SJSA1 (cell line): ENCODE data around the gene ABCC11. TPM values are rescaled to one million over a fixed set of nuclear protein-coding genes. Genes with fewer than 3 reads are reported as not detected.
"Not testable (repeated sequence)": the region's sequence is repeated elsewhere in the genome, so short reads cannot be mapped to it uniquely, and the experiment has no call there.

ENCODE experiments used
- DNase-seq, 2 experiments: peaks; one replicate each; pipeline ENCODE4 v3.0.0-alpha.2; 2015 to 2020; ENCODE audit warnings: low spot score in 2 of 2, low read depth in 1 of 2
- H3K27ac ChIP-seq: fragments of 250-450 bp; sonication (Bioruptor Pico); 2 replicates; pipeline ENCODE4 v1.5.1; 2020; ENCODE audit warnings: mild to moderate bottlenecking, moderate library complexity
- H3K27me3 ChIP-seq: fragments of 250-450 bp; sonication (Bioruptor Pico); replicated peaks from 2 replicates; pipeline ENCODE4 v1.5.1; 2020; ENCODE audit warnings: mild to moderate bottlenecking, moderate library complexity
- H3K36me3 ChIP-seq: fragments of 250-450 bp; sonication (Bioruptor Pico); 2 replicates; pipeline ENCODE4 v1.5.1; 2020; ENCODE audit warnings: mild to moderate bottlenecking
- H3K4me1 ChIP-seq: fragments of 250-450 bp; sonication (Bioruptor Pico); replicated peaks from 2 replicates; pipeline ENCODE4 v1.6.1; 2021; ENCODE audit warnings: mild to moderate bottlenecking
- H3K4me3 ChIP-seq: fragments of 250-450 bp; sonication (Bioruptor Pico); 2 replicates; pipeline ENCODE4 v1.5.1; 2020; ENCODE audit warnings: mild to moderate bottlenecking
- H3K9me3 ChIP-seq: fragments of 250-450 bp; sonication (Bioruptor Pico); replicated peaks from 2 replicates; pipeline ENCODE4 v1.5.1; 2020; ENCODE audit warnings: mild to moderate bottlenecking
- total RNA-seq: library from RNA; depleted of rRNA; stranded (reverse); fragments of >200 nt; shearing (Covaris generic); gene quantifications from 2 replicates; pipeline ENCODE4 v1.2.3, GENCODE V29; 2014

The ABCC11 gene
- total RNA-seq, 1 experiment from 2014 or later = not detected

DNA sequence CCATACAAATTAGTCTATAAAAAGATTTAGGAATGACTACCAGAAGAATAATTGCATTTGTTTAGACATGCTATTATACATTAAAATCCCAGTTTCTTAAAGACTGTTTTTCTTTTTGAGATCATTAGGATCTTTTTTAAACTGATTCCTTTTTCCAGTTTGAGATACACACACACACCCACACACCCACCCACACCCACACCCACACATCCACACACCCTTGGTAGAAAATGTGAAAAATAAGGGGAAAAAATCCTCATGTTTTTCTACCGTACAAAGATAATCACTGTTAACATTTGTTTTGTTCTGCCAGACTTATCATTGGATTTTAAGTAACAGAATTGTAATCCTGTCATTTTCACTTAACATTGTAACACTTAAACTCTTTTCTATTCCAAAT lies 27.1 kb upstream of the ABCC11 start:
- H3K4me3 ChIP-seq = no peak overlapping the region
- DNase-seq = no peak
- H3K36me3 ChIP-seq = peaks cover 41% of the 10 kb centered on the region
- no peaks in the 10 kb centered on the region for H3K9me3 ChIP-seq
- H3K27ac ChIP-seq = no peak overlapping the region
- no peaks in the 10 kb centered on the region for H3K27me3 ChIP-seq
- peaks cover 12% of the 10 kb centered on the region for H3K4me1 ChIP-seq

DNA sequence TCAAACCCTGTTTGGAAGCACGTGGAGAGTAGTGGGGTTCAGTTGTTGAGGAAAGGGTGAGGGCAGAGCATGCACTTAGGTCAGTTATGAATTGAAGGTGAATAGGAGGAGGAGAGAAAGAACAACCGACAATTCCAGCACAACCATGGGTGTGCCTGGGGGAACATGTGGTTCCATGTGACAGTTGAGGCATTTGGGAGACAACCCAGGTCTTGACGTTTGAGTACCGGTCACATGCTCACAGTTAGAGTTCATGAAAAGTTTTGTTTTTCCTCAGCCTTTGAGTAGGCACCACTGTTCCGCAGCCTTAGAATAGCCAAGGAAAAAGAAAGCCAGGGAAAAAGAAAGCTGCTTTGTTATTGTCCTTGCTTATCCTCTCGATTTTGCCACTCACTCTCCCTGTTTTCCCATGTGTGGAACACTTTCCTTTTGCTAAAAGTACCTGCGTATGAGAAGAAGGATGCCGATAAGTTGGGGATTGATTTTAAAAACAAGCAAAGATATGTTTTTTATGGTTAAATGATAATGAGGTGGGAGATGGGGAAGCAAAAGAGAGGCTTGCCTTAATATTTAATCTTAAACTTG lies 25.6 kb upstream of the ABCC11 start:
- DNase-seq = no peak
- Histone ChIP-seq H3K9me3 (no peaks in the 10 kb centered on the region), H3K36me3 (peaks cover 35% of the 10 kb centered on the region), H3K27me3 (no peaks in the 10 kb centered on the region), H3K4me1 (peaks cover 12% of the 10 kb centered on the region), H3K4me3 (no peak overlapping the region), H3K27ac (no peak overlapping the region)

DNA sequence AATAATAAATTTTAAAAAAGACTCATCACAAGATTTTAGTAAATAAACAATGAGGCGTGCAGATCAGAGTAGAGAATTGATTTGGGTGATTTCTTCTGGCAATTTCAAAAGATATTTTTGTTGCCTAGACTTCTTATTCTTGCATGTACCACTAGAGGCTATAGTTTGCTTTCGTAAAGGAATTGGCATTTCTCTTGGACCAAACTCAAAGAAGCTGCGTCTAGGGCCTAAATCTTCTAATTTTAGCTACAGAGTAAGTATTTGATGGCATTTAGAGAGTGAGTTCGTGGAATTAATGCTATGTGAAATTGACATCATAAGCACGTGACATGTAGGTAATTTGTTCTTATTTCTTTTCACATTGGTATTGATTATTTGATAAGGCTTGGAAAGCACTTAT lies 24.4 kb upstream of the ABCC11 start:
- Histone ChIP-seq H3K4me3 (no peak overlapping the region), H3K27me3 (no peaks in the 10 kb centered on the region), H3K4me1 (peaks cover 12% of the 10 kb centered on the region), H3K9me3 (no peaks in the 10 kb centered on the region), H3K36me3 (peaks cover 30% of the 10 kb centered on the region), H3K27ac (no peak overlapping the region)
- no peak for DNase-seq

DNA sequence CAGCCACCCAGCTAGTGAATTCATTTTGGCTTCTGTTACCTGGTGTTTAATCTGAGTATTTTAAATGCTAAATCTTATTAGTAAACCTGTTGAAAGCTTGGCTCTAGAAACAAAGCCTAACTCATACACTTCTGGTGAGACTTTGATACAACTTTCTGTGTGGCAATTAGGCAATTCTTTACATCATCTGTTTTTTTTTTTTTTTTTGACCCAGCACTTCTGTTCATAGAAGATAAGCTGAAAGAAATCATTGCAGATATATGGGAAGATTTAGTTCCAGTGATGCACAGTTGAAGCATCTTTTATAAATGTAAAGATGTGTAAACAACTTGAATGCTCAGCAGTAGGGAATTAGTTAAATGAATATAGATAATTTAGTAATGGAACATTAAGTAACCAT lies 21.7 kb upstream of the ABCC11 start:
- Histone ChIP-seq H3K27me3 (no peaks in the 10 kb centered on the region), H3K9me3 (no peaks in the 10 kb centered on the region), H3K27ac (no peak overlapping the region), H3K4me1 (no peaks in the 10 kb centered on the region; the same call in 1 of the 2 replicates), H3K4me3 (no peak overlapping the region), H3K36me3 (peaks cover 43% of the 10 kb centered on the region)
- no peak for DNase-seq

DNA sequence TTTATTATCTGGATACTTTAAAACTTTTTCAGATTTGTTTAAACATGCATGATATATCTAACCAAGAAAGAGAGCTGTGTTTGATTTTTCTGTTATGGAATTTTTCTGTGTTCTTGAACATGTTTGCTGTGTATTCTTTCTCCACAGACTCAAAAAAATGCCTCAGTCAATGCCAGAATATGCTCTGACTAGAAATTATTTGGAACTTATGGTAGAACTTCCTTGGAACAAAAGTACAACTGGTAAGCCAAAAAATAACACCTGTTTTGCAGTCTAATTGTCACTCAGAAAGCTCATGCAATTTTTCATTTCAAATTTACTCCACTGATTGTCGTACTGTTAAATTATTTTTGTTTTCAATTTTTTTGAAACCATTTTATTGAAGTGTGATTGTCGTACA lies 15.3 kb upstream of the ABCC11 start:
- Histone ChIP-seq H3K36me3 (peaks cover 62% of the 10 kb centered on the region), H3K27me3 (no peaks in the 10 kb centered on the region), H3K4me3 (no peak overlapping the region), H3K4me1 (no peaks in the 10 kb centered on the region), H3K27ac (no peak overlapping the region), H3K9me3 (no peaks in the 10 kb centered on the region)
- DNase-seq = no peak

DNA sequence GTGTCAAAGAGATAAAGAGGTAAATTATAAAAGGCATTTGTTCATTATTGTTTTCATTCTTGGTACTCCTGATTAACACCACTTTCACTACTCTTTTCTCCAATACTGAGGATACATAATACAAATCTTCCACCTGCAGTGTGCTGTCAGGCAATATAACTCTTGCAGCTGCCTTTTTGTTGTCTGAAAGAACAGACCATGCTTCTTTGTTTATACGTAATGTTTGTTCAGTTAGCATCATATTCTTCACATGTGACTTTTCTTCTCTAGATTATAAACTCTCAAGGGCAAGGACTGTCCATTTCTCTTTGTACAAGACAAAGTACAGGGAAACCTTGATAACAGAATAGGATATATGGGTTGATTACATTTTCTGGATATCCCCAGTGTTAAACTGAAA lies 14.2 kb upstream of the ABCC11 start:
- no peaks in the 10 kb centered on the region for H3K27me3 ChIP-seq
- H3K4me1 ChIP-seq = no peaks in the 10 kb centered on the region
- H3K9me3 ChIP-seq = no peaks in the 10 kb centered on the region
- DNase-seq = no peak
- H3K4me3 ChIP-seq = no peak overlapping the region
- H3K27ac ChIP-seq = no peak overlapping the region
- peaks cover 66% of the 10 kb centered on the region for H3K36me3 ChIP-seq

DNA sequence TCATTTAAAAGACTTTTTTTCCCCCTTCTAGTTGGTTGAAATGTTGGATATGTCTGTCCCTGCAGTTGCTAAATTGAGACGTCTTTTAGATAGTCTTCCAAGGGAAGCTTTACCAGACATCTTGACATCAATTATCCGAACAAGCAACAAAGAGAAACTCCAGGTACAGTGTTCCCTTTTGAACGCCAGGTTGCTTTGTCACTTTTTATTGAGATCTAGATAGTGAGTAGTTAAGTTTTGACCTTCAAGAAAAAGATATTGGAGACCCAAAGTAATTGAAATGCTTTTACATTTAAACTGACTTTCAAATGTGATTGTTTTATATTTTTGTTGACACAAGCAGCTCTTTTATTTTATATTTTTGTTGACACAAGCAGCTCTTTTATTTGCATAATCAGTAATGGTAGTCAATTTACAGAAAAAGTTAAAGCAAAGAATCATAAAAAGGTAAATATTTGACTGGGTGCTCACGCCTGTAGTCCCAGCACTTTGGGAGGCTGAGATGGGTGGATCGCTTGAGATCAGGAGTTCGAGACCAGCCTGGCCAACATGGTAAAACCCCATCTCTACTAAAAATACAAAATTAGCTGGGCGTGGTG lies 9.3 kb upstream of the ABCC11 start:
- no peaks in the 10 kb centered on the region for H3K4me1 ChIP-seq
- H3K36me3 ChIP-seq = peaks cover 71% of the 10 kb centered on the region
- no peak overlapping the region for H3K27ac ChIP-seq
- no peaks in the 10 kb centered on the region for H3K27me3 ChIP-seq
- H3K4me3 ChIP-seq = no peak overlapping the region
- no peak for DNase-seq
- no peaks in the 10 kb centered on the region for H3K9me3 ChIP-seq

DNA sequence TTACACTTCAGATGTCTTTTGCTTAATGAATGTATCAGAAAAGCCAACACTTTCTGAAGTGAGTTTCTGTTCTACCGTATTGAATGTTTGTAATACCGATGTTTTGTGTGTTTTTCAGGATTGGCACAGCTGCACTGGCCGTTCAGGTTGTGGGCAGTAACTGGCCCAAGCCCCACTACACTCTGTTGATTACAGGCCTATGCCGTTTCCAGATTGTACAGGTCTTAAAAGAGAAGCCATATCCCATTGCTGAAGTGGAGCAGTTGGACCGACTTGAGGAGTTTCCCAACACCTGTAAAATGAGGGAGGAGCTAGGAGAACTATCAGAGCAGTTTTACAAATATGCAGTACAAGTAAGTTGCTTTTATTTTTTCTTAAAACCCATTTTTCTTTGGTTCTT lies 4.7 kb upstream of the ABCC11 start:
- peaks cover 42% of the 10 kb centered on the region for H3K36me3 ChIP-seq
- H3K27ac ChIP-seq = no peak overlapping the region
- no peaks in the 10 kb centered on the region for H3K27me3 ChIP-seq
- no peaks in the 10 kb centered on the region for H3K4me1 ChIP-seq
- DNase-seq = no peak
- no peaks in the 10 kb centered on the region for H3K9me3 ChIP-seq
- H3K4me3 ChIP-seq = no peak overlapping the region

DNA sequence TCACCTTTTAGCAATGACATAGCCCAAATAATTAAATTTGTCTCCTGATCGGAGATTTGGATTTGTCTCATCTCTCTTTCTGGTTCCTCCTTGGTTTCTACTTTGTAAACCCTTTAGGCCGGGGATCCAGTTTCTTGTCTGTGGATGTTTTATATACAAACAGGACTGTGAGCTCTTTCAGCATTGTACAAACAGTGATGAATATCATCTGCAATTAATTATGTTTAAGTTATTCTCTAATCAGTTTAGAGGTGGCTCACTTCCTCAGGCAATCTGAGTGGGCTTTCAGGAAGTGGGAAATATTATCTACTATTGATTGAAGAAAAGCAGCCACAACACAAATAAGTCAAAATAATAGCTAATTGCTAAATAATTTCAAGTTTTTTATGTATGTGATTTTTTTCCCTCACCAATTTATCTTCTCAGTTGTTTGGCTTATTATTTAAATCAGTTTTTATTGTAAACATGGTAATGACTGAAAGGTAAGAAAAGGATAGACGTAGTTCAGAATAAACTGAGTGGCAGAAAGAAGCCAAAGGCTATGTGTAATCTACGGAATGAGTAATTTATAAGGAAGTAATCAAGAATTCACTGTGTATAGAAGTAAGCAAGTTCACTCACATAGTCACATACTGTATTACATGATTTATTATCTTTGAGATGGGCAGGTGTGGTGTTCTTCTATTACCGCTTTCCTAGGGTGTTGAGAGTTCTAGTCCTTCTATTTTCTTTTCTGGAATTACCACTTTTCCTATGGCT lies 3.4 kb upstream of the ABCC11 start:
- no peak overlapping the region for H3K27ac ChIP-seq
- H3K36me3 ChIP-seq = peaks cover 35% of the 10 kb centered on the region
- H3K4me1 ChIP-seq = peaks cover 4% of the 10 kb centered on the region; the same call in 1 of the 2 replicates
- no peaks in the 10 kb centered on the region for H3K9me3 ChIP-seq
- no peak overlapping the region for H3K4me3 ChIP-seq
- no peaks in the 10 kb centered on the region for H3K27me3 ChIP-seq
- no peak for DNase-seq

DNA sequence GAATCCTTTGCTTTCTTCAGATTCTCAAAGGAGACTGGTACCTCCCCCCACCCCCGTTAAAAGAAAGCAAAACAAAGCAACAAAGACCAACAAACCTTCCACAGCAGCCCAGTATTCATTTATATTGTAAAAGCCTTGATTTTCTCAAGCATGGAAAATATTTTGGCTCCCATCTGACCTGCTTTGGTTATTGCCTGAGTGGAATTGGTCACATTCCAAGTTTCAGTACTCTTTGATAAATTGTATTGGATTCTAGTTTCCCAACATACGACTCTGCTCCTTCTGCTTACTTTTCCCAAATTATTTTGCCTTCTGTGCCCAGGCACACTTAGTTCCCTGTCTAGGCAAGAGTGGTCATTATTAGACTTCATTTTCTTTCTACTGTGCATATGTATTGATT lies 1.3 kb downstream of the ABCC11 start:
- Histone ChIP-seq H3K9me3 (no peaks in the 10 kb centered on the region), H3K36me3 (peaks cover 4% of the 10 kb centered on the region), H3K27me3 (no peaks in the 10 kb centered on the region), H3K27ac (no peak overlapping the region), H3K4me3 (no peak overlapping the region), H3K4me1 (peaks cover 11% of the 10 kb centered on the region)
- no peak for DNase-seq

DNA sequence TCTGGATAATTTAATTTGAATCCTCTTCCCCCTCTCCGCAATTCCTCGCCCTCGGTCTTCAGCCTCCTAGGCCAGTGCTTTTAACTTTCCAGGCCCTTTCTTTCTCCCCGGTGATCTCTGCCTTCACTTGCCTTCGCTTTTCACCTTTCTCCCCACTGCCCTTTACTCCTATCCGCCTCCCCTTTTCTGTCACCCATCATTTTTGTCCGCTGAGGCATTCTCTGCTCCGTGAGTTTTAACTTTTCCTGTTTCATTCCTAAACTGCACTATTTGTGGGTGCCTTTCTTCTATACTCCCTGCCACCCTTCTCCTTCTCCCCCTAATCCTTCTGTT lies 2.5 kb downstream of the ABCC11 start:
- no peaks in the 10 kb centered on the region for H3K9me3 ChIP-seq
- DNase-seq = no peak
- no peaks in the 10 kb centered on the region for H3K27me3 ChIP-seq
- peak overlapping the region; percentile 87 for H3K4me3 ChIP-seq
- peaks cover 11% of the 10 kb centered on the region for H3K4me1 ChIP-seq
- peaks cover 4% of the 10 kb centered on the region for H3K36me3 ChIP-seq
- H3K27ac ChIP-seq = peak overlapping the region; percentile 32; the same call in 1 of the 2 replicates

DNA sequence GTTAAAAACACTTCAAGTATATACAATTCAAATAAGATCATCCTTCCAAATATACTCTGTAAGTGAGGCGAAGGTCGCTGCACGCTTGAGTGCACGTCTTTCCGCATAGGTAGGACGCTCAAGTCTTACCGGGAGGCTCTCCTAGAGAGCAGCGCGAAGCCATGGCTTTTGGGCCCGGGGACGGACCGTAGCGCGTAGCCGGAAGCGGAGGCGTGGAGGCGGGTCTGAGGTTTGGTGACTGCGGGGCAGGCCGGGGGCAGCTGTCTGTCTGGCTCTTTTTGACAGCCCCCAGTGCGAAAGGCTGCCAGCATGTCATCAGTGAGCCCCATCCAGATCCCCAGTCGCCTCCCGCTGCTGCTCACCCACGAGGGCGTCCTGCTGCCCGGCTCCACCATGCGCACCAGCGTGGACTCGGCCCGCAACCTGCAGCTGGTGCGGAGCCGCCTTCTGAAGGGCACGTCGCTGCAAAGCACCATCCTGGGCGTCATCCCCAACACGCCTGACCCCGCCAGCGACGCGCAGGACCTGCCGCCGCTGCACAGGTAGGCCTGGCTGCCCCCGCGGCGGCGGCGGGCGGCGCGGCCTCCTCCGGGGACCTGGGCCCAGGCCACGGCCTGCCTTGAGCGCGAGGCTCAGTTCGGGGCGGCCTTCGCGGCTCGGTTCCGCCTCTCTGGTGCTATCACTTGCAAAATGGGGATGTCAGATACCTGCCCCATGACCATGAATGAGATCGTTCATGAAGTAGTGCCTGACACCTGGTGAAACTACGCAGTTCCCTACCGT lies 3.1 kb downstream of the ABCC11 start, which contains the start of gene LONP2:
Gene LONP2, plus strand, starts transcription at position 221 of the 783 bp plus-strand sequence. Its CDS starts 89 bp downstream, at position 310.
- no peaks in the 10 kb centered on the region for H3K27me3 ChIP-seq
- H3K4me3 ChIP-seq = peak within 1 kb of the TSS; percentile 87
- peak within 1 kb of the TSS; percentile 32 for H3K27ac ChIP-seq
- H3K36me3 ChIP-seq = peaks cover 4% of the 10 kb centered on the region
- H3K9me3 ChIP-seq = no peaks in the 10 kb centered on the region
- peaks cover 11% of the 10 kb centered on the region for H3K4me1 ChIP-seq
- peak; percentile 87 to 88 for DNase-seq

DNA sequence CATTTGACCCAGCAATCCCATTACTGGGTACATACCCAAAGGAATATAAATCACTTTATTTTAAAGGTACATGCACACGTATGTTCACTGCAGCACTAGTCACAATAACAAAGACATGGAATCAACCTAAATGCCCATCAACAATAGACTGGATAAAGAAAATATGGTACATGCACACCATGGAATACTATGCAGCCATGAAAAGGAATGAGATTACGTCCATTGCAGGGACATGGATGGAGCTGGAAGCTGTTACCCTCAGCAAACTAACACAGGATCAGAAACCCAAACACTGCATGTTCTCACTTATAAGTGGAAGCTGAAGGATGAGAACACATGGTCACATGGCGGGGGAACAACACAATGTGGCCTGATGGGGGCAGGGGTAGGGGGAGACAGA lies 7.2 kb downstream of the ABCC11 start:
- H3K27ac ChIP-seq, DNase-seq, H3K27me3 ChIP-seq, H3K36me3 ChIP-seq, H3K4me1 ChIP-seq, H3K9me3 ChIP-seq, H3K4me3 ChIP-seq: not testable (repeated sequence)

DNA sequence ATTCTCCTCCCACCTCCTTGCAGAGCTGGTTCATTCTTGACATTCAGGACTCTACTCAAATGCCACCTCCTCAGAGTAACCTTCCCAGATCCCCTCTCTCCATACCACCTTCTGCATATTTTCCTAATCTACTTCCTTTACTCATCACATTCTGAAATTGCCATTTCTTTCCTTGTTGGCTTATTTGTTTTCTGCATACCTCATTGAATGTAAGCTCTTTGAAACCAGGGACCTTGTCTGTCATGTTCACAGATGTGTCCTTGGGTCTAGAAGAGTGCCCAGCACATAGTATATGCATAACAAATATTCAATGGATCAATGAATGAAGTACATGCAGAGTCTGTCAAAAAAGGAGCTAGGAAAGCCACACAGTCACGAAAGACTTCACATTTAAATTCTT lies 11.1 kb downstream of the ABCC11 start:
- no peaks in the 10 kb centered on the region; the same call in 1 of the 2 replicates for H3K27me3 ChIP-seq
- H3K9me3 ChIP-seq = no peaks in the 10 kb centered on the region
- DNase-seq = no peak
- no peaks in the 10 kb centered on the region for H3K36me3 ChIP-seq
- H3K27ac ChIP-seq = no peak overlapping the region
- H3K4me3 ChIP-seq = no peak overlapping the region
- no peaks in the 10 kb centered on the region for H3K4me1 ChIP-seq
